GM19452 (cell line): ENCODE measurements around the gene LRG1.

Experiments used
- ATAC-seq: cut with Tn5 transposase; IDR thresholded peaks from one replicate; pipeline ENCODE4 v1.9.1; 2021; ENCODE audit not compliant: unreplicated experiment

LRG1 gene

DNA sequence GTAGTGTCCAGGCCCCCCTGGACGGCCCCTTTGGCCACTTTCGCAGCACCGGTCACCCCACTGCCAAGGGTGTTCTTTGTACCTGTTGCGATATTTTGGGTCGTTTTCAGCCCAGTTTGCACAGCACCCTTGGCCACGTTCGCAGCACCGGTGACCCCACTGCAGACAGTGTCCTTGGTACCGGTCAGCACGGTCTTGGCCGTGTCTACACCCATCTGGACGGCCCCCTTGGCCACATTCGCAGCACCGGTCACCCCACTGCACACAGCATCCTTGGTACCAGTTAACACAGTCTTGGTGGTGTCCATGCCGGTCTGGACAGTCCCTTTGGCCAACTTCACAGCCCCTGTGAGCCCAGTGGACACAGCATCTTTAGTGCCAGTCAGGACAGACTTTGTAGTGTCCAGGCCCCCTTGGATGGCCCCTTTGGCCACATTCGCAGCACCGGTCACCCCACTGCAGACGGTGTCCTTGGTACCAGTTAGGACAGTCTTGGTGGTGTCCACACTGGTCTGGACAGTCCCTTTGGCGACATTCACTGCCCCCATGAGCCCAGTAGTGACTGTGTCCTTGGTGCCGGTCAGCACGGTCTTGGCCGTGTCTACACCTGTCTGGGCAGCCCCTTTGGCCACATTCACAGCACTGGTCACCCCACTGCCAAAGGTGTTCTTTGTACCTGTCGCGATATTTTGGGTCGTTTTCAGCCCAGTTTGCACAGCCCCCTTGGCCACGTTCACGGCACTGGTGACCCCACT, 28.4 kb downstream of the LRG1 start:
- no peak for ATAC-seq

- ATAC-seq: no peak
Measured at GRCh38 chr19:4510435-4511255, 29.2 kb downstream of the LRG1 start.

- no peak for ATAC-seq
Measured at GRCh38 chr19:4508698-4509097, 31.1 kb downstream of the LRG1 start.

DNA sequence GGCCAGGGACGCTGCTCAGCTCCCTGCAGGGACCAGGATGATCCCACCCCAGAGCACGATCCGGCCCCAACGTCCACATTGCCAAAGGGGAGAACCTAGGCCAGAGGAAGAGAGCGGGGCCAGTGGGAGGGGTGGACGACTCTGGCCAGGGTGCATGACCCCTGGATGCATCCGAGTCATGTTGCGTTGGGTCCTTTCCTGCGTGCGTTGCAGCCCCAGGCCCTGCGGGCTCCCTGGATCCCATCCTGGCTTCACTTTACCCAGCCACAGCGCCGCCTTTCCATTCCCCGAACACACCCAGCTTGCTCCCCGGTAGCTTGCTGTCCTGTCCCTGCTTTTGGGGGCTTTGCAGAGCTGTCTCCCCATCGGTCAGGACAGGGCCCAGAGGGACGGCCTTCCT, 32.0 kb downstream of the LRG1 start:
- no peak for ATAC-seq

DNA sequence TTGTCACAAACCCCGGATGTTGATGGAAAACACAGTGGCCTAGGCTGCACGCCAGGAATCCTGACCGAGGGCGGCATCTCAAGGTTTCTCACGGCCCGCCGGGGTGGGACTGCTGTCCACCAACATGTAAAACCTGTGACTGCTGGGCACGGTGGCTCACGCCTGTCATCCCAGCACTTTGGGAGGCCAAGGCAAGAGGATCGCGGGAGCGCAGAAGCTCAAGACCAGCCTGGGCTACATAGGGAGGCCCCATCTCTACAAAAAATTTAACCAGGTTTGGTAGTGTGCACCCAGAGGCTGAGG, 32.7 kb downstream of the LRG1 start:
- ATAC-seq: no peak

DNA sequence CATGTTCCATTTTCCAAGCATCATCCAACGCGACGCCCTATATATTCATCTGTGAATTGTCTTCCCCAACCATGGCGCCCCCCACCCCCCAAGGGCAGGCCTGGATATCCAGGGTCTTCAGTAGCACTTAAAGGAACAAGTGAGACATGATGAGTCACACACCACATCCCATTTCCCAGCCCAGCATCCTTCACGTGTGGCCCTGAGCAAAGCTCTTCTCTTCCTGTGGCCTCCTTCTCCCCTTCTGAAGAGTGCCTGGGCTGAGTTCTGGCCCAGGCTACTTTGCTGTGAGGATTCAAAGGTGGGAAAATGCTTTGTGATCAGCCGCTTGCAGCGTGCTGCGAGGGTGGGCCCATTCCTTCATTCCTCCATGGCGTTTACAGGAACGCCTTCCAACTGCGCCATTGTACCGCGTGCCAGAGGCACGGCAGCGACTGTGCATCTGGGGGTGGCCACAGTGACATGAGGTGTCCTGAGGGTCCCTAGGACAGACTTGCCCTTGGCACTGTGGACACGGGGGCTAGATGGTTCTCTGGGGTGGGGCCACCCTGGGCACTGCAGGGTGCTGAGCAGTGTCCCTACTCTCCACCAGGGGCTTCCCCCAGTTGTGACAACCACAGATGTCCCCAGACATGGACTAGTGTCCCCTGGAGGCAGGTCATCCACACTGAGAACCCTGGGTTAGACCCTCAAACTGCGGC, 33.2 kb downstream of the LRG1 start:
- ATAC-seq: no peak

DNA sequence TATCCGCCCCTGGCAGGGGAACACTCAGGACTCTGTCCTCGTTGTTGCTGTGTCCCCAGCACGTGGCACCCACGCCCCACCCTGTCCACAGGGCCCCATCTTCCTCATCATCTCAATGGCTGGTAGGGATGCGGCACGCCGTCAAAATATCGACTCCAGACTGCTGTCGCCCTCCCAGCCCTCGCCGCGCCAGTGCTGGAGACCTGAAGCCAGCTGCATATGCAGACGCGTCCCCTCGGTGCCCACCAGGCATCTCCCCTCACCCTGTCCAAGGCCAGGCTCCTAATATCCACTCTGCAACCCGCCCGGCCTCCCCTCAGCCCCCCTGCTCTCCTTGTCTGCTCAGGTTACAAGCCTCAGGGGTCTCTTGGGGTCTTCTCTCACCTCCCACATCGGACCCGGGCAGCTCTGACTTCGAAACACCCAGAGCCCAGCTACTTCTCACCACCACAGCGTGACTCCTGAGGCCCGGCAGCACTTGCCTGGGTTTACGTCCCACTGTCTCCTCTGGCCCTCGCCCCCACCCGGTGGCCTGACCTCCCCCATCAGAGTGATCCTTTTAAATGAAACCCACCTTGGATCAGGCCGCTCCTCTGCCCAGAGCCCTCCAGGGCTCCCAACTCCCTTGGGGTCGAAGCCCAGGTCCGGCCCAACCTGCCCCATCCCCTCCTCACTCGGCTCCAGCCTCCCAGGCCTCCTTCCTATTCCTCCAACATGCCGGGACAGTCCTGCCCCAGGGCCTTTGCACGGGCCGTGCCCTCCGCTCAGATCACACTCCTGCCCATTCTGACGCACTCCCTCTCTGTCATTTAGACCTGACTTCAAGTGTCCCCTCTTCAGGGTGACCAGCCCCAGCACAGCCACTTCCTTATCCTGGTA, 34.0 kb downstream of the LRG1 start:
- no peak for ATAC-seq

DNA sequence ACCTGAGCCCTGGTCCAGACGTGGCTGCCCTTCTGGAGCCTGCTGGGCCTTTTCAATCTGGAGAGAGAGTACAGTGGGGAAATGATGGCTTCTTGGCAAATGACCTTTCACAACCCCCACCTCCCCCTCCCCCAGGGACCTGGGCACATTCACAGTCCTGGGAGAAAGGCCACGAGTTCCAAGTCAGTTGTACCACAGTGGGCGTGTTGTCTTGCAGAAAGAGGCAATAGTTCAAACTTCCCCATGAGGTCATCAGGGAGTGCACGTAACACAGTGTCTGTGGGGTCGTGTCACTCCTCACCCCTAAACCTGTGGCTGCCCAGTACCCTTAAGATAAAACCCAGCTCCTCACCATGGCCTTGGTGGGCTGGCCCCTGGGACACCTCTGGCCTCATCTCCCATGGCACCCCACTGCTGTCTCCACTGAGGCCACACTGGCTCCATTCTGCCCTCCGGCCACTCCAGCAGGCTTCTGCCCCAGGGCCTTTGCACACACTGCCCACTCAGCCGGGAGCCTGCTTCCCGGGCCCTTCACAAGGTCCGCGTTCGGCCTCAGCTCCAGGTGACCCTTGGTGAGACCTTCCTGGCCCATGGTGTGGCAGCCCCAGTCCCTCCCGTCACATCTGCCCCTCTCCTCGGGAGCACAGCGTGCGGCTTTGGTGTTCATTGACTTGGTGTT, 34.8 kb downstream of the LRG1 start:
- no peak for ATAC-seq

DNA sequence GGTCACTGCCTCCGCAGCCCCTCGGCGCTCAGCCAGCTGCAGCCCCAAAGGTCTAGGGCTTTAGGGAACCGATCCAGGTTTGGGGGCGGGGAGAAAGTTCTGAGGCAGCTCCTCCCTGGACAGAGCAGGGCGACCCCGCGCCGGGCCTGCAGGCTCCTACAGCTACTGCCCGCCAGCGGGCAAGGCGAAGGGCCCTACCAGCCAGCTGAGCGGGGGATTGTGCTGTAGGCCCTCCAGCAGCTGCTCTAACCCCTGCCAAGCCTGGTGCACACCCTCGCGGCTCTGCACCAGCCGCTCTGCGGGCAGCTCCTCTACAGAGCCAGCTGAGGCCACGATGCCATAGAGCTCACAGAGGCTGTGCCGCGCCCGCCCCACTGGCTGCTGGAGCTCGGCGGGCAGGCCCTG, 35.5 kb downstream of the LRG1 start:
- no peak for ATAC-seq

- no peak for ATAC-seq
Measured at GRCh38 chr19:4503825-4504170, 36.0 kb downstream of the LRG1 start.

DNA sequence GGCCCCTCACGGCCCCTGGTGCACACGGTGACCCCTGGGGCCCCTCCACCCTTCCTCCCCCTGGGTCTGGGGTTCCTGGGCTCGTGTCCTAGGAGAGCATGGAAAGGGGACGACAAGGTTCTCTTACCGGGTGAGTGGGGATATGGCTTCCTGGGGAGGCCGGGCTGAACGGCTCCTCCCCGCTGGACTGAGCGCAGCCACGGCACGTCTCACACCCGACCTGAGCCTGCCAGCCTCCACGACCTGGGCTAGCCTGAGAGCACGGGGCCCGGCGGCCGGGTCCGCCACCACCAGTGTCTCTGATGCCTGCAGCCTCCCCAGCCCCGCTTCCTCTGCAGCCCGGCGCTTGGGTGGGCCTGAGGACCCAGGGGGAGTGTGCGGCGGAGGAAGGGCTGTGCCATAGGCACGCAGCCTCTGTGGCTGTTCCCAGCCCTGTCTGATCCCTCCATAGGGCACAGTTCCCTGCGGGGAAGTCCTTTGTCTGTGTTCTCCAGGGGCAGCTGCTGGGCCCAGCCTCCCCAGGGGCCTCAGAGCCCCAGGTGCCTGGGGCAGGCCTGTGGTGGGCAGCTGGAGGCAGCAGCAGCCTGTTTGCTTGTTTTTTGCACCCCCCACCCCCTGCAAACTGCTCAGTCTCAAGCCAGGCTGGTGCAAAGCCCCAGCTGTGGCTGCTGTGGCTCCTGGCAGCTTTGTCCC, 36.6 kb downstream of the LRG1 start:
- ATAC-seq: no peak

DNA sequence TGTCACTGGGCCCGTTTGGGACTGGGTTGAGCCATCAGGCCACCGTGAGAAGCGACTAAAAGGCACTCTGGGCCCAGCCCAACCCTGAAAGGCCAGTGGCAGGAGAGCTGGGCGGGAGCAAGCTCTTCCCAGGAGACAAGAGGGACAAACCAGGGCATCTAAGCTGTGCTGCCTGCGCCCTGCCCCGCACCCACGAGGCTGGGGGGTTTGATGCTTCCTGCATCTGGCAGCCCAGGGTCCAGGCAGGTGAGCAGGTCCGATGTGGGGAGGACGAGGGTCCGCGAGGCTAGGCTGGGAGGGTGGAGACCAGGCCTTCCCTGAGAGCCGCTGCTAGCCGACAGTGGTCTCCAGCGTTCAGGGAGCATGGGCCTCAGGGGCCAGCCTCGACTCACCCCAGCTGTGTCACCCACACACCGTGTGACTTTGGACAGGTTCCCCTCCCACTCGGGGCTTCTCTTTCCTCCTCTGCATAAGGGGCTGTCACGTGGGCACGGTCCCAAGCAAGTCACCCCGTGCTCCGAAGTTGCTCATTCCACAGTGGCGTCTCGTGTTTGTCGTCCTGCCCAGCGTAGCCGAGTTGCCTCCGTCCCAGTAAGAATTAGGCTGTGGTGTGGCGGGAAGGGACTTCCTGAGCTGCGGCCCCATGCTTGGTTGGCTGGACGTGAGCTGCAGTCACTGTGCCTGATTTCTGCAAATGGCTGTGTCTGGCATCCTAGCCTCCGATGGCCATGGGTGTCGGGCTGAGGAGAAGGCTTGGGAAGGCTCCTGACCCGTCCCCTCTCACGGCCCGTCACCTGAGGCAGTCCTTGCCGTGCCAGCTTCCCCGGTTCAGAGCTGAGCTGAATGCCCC, 37.3 kb downstream of the LRG1 start:
- ATAC-seq: no peak

DNA sequence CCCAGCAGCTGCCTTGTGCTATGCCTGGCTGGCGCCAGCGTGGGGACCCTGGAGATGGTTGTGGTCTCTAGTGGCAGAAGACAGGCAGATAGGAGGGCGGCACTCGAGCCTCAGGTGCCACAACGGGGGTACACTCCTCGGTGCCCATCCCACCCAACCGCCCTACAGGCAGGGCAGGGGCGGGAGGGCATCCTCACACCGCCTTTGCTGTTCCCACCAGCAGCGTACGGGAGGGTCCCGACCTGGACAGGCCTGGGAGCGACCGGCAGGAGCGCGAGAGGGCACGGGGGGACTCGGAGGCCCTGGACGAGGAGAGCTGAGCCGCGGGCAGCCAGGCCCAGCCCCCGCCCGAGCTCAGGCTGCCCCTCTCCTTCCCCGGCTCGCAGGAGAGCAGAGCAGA, 38.1 kb downstream of the LRG1 start:
- ATAC-seq: no peak

DNA sequence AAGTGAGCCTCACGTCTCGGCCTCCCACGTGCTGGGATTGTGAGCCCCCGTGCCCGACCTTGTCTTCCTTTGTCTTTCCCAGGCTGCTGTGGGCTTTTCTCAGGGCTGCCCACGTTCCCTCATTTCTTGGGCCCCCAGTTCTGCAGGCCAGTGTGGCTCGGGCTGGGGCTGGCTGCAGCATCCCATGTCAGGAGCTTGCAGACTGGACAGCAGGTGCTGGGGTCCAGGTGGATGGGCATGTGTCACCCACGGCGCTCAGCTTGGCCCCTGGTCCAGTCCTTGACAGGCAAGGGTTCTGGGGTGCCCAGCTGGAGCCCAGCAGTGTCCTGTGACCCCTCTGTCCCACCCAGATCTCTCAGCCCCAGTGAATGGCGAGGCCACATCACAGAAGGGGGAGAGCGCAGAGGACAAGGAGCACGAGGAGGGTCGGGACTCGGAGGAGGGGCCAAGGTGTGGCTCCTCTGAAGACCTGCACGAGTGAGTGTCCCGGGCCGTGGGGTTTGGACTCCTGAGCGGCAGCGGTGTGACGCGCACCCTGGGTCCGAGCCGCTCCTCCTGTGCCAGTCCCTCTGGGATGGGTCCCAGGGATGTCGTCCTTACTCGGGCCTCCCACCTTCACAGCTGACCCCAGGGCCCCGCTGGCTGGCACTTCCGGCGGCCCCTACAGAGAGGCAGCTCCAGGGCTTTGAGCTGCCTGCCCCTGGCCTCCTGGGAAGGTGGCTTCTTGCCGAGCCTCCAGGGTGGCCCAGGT, 38.8 kb downstream of the LRG1 start:
- no peak for ATAC-seq

DNA sequence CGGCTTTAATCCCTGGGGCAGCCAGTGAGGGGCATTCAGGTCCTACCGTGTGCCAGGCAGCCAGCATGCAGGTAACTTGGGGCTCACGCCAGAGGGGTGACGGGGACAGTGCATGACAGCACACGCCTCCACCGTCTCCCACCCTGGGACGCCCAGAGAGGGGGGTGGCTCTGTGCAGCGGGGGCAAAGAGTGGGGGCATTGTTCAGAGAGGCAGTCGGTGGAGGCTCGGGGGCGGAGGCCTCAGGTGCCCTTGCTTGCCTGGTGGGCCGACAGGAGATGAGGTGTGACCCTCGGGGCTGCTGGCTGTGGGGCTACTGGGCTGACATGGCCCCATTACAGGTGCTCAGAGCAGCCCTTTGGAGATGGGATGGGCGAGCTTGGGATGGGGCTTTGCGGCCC, 40.0 kb downstream of the LRG1 start:
- no peak for ATAC-seq

DNA sequence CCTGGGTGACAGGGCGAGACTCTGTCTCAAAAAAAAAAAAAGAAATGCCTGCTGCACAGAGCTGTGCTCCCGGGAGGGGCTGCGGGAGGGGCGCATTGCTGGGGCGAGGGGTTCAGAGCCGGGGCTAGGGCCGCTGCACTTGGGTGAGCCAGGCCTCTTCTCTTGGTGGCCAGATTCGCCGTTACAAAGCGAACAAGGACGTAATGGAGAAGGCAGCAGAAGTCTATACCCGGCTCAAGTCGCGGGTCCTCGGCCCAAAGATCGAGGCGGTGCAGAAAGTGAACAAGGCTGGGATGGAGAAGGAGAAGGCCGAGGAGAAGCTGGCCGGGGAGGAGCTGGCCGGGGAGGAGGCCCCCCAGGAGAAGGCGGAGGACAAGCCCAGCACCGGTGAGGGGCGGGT, 40.5 kb downstream of the LRG1 start:
- no peak for ATAC-seq

- ATAC-seq: no peak
Measured at GRCh38 chr19:4498694-4499093, 41.1 kb downstream of the LRG1 start.

DNA sequence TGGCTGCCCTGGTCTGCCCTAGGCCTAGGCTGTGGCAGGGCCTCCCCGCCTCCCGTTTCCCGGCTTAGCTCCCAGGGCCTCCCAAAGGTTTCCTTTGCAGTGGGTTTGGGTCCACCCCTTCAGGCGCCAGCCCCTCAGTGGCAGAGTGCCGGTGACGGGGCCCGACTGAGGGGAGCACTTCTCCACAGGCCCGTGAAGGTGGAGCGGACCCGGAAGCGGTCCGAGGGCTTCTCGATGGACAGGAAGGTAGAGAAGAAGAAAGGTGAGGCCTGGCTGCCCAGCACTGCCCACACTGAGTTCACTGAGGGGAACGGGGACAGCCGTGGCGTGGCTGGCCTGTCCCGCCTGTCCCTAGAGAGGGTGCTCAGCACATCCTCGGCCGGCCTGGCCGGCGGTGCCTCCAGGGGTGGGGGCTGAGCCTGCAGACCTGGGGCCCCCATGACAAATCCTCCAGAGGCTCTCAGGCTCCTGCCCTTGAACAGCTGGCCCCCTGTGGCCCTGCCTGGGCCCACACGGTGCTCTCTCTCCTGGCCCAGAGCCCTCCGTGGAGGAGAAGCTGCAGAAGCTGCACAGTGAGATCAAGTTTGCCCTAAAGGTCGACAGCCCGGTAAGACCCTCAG, 42.0 kb downstream of the LRG1 start:
- no peak for ATAC-seq
